ENCODE data around the gene TECRL. TPM values are rescaled to one million over a fixed set of nuclear protein-coding genes. Genes with fewer than 3 reads are reported as not detected.

Gene TECRL
- total RNA-seq (under 1 TPM in 1 of 5 donors, not detected in 4; 0.55 TPM), polyA plus RNA-seq (under 1 TPM in 1 of 3 donors, not detected in 2; 0.12 TPM)
- long read RNA-seq, donor 1: 0 reads
- long read RNA-seq, donor 2: 0 reads
- long read RNA-seq, donor 3: 0 reads
- long read RNA-seq, donor 4: 0 reads
- long read RNA-seq, donor 5: 0 reads
- long read RNA-seq, donor 6: 0 reads
- long read RNA-seq, donor 7: 0 reads
- long read RNA-seq, donor 8: 0 reads
- long read RNA-seq, donor 9: 0 reads
- long read RNA-seq, donor 10: 0 reads

GRCh38 chr4:64409300-64409699 is at the start of gene TECRL:
TSS of gene TECRL (minus strand) at chr4:64409450. CDS start at chr4:64409351, 99 bp downstream.
- Histone ChIP-seq H3K27me3 (no peaks in the 10 kb centered on the region), H3K4me3 (no peak within 1 kb of the TSS), H3K4me1 (no peaks in the 10 kb centered on the region), H3K9me3 (no peaks in the 10 kb centered on the region), H3K36me3 (no peaks in the 10 kb centered on the region), H3K27ac (no peak within 1 kb of the TSS)
- DNase-seq: no peak
- intact Hi-C loops (cut with DNase I; ENCODE audit: low total_unique reads): no loop called here
- TF ChIP-seq POLR2A (IDR thresholded peaks at IDR 0.05) (no peak), CTCF (IDR thresholded peaks at IDR 0.05) (no peak), POLR2AphosphoS5 (IDR thresholded peaks at IDR 0.05) (no peak), EP300 (IDR thresholded peaks at IDR 0.05) (no peak)
- WGBS, 5 donors: 75 to 87% (median 80%) methylated on average over 4 of the region's 4 CpGs

- TF ChIP-seq EP300 (IDR thresholded peaks at IDR 0.05) (no peak), CTCF (IDR thresholded peaks at IDR 0.05) (no peak), POLR2AphosphoS5 (IDR thresholded peaks at IDR 0.05) (no peak), POLR2A (IDR thresholded peaks at IDR 0.05) (no peak)
- no peak overlapping the region for H3K4me3 ChIP-seq
- H3K27me3 ChIP-seq: no peaks in the 10 kb centered on the region
- H3K27ac ChIP-seq: no peak overlapping the region
- H3K36me3 ChIP-seq: no peaks in the 10 kb centered on the region
- DNase-seq: no peak
- intact Hi-C loops (cut with DNase I; ENCODE audit: low total_unique reads): no loop called here
- 80 to 87% (median 87%) methylated on average over 8 to 10 of the region's 10 CpGs for WGBS, 5 donors
- H3K4me1 ChIP-seq: no peaks in the 10 kb centered on the region
- H3K9me3 ChIP-seq: peaks cover 5 to 46% (median 29%) of the 10 kb centered on the region in 4 donors
Observed at GRCh38 chr4:64432674-64433073, 23.4 kb upstream of the TECRL start.

DNA sequence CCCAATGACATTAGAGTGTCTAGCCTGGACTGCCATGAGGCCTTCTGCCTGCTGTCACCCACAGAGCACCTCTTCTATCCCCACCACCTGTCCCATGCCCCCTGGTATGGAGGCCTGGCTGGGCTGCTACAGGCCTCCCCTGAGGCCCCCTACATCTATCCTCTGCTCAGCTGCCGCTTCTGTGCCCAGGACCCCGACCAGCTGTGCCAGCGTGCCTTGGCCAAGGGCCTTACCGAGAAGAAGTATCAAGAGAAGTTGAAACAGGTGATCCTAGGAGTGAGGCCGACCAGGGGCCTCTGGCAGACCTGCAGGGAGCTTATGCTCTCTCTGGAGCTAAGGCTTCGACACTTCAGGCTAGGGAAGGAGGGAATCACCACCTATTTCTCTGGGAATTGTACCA is 21.7 kb upstream of the TECRL start:
- H3K4me1 ChIP-seq: no peaks in the 10 kb centered on the region
- TF ChIP-seq EP300 (IDR thresholded peaks at IDR 0.05): no peak
- TF ChIP-seq POLR2A (IDR thresholded peaks at IDR 0.05): no peak
- TF ChIP-seq POLR2AphosphoS5 (IDR thresholded peaks at IDR 0.05): no peak
- H3K27ac ChIP-seq: no peak overlapping the region
- H3K9me3 ChIP-seq: peaks cover 5 to 46% (median 29%) of the 10 kb centered on the region in 4 donors
- no peaks in the 10 kb centered on the region for H3K27me3 ChIP-seq
- no peak for DNase-seq
- 63 to 91% (median 74%) methylated on average over 3 to 6 of the region's 6 CpGs for WGBS, 5 donors
- no peak overlapping the region for H3K4me3 ChIP-seq
- intact Hi-C loops (cut with DNase I; ENCODE audit: low total_unique reads): no loop called here
- H3K36me3 ChIP-seq: no peaks in the 10 kb centered on the region

DNA sequence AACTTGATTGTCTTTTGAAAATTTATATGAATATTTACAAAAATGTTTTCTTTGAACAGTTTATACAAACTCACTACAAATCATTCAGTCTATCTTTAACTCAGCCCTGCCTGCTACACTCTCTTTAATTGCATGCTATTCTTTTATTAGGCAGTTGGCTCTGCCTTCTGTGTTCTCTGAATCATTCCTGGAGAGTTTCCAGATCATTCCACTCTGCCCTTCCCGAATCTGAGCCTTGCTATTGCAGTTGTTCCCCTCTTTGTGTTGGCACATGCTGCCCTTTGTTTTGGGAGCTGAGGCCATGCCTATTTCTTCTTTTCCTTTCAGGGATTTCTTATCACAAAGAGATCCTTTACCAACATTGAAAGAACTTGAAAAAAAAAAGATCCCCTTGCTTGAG is 8.7 kb upstream of the TECRL start:
- Histone ChIP-seq H3K36me3 (no peaks in the 10 kb centered on the region), H3K27me3 (no peaks in the 10 kb centered on the region), H3K4me3 (no peak overlapping the region), H3K4me1 (no peaks in the 10 kb centered on the region), H3K9me3 (no peaks in the 10 kb centered on the region), H3K27ac (no peak overlapping the region)
- intact Hi-C loops (cut with DNase I; ENCODE audit: low total_unique reads): no loop called here
- TF ChIP-seq EP300 (IDR thresholded peaks at IDR 0.05): no peak
- TF ChIP-seq CTCF (IDR thresholded peaks at IDR 0.05): no peak
- no peak for TF ChIP-seq POLR2AphosphoS5 (IDR thresholded peaks at IDR 0.05)
- DNase-seq: peak in 1 of 2 donors; percentile 26
- 0 to 16% (median 8%) methylated on average over 1 of the region's 1 CpG for WGBS, 5 donors

DNA sequence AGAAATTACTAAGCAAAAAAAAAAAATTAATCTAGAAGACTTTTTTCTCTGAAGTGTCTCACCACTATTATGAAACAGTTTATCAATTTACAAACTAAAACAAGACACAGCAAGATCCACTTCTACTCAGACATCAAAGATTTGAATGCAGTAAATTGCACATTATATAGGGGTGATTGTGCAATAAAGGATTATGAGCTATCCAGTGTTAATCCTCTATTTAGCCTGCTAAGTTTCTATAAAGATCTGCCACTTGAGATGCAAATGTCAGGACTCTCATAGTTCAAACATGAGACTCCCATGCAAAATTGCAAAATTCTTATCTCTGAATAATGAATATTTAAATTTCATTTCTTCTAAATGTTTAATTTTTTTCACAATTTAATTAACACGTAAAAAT is 2.2 kb downstream of the TECRL start:
- no peaks in the 10 kb centered on the region for H3K27me3 ChIP-seq
- no peaks in the 10 kb centered on the region for H3K9me3 ChIP-seq
- intact Hi-C loops (cut with DNase I; ENCODE audit: low total_unique reads): no loop called here
- TF ChIP-seq POLR2AphosphoS5 (IDR thresholded peaks at IDR 0.05): no peak
- no peak for TF ChIP-seq EP300 (IDR thresholded peaks at IDR 0.05)
- TF ChIP-seq CTCF (IDR thresholded peaks at IDR 0.05): no peak
- no peak for TF ChIP-seq POLR2A (IDR thresholded peaks at IDR 0.05)
- no peak overlapping the region for H3K4me3 ChIP-seq
- H3K36me3 ChIP-seq: no peaks in the 10 kb centered on the region
- DNase-seq: no peak
- H3K27ac ChIP-seq: no peak overlapping the region
- no peaks in the 10 kb centered on the region for H3K4me1 ChIP-seq
- 68 to 81% (median 69%) methylated on average over 1 of the region's 1 CpG for WGBS, 5 donors

Data from stomach (tissue), 19 donors.